ENCODE results near the gene HLA-DMA.
A peak's percentile ranks its signal among the peaks of the same experiment; 100 is the strongest.

HLA-DMA gene

DNA sequence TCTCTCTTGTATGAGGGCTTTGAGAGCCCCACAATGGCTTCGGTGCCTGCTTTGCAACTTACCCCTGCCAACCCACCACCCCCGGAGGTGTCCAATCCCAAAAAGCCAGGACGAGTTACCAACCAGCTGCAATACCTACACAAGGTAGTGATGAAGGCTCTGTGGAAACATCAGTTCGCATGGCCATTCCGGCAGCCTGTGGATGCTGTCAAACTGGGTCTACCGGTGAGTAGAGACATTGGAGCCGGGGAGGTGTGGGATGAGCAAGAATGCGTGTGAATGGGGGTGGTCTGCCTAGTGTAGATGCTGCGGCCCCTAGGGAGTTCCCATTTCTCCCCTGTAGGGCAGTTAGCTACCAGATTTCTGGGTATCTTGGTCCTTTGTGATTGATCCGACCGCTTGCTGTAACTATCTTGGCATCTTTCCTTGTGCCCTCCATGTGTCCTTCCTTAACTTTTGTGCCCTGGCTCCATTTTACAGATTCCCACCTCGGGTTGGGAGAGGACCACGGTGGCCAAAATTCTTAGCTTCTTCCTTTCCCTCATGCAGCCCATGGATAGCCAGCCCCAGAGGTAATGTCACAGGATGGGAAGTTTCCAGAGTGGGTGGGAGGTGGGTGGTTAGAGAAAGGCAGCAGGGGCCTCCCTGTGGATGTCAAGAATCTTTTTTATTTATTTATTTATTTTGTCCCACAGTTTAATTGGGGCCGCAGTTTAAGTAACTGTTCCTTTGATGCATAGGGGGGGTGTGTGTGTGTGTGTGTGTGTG is 21.8 kb upstream of the HLA-DMA start:
- DNase-seq (ENCODE audit: low spot score): no peak

DNA sequence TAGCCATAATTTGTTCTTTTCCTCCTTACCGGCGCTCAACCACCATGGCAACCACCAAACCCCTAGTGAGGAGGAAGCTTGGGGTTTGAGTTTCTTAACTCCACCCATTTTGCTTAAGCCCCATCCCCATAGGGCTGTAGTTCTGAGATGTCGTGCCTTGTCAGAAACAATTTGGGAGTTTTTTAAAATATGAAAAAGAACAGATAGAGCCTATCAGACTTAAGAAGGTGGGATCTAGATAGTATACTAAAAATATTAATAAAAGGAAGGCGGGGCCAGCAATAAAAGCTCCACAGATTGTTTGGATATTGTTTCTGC is 21.1 kb upstream of the HLA-DMA start:
- DNase-seq (ENCODE audit: low spot score): peak; percentile 59

DNA sequence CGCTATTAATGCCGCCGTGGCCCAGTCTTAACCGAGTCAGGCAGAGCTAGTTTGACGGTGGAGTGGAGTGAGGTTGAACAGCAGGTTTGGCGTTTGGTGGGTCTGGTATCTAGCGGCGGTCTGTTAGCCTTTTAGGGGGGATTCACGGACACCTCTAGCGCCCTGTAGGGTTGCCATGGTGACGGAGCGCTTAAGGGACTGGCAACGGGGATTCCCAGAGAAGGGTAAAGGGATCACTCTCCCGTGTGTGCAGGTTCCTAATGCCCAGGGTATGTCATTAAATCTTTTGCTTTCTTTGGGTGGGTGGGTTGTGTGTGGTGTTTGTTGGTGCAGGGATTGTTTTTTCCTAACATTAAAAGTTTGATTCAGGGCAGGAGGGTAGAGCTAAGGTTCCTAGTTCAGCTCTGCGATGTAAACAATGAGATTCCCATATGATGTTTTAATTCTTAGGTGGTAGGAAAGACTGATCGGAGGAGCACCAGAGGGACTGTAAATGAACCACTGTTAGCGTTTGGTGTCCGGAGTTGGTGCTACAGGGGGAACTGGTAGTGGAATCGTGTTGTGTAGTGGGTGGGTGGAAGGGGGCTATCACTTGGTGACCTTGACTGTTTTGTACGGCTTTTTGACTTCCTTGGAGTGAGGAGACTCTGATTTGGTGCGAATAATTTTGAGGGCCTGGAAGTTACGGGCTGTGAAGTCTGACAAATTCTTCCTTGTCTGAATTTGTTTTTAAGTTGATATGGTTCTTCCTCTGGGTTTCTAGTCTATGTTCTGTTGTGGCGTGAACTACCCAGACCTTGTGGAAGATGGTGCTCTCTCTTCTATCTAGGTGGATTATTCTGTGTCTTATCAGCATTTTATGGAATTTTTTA is 20.5 kb upstream of the HLA-DMA start:
- no peak for DNase-seq (ENCODE audit: low spot score)

DNA sequence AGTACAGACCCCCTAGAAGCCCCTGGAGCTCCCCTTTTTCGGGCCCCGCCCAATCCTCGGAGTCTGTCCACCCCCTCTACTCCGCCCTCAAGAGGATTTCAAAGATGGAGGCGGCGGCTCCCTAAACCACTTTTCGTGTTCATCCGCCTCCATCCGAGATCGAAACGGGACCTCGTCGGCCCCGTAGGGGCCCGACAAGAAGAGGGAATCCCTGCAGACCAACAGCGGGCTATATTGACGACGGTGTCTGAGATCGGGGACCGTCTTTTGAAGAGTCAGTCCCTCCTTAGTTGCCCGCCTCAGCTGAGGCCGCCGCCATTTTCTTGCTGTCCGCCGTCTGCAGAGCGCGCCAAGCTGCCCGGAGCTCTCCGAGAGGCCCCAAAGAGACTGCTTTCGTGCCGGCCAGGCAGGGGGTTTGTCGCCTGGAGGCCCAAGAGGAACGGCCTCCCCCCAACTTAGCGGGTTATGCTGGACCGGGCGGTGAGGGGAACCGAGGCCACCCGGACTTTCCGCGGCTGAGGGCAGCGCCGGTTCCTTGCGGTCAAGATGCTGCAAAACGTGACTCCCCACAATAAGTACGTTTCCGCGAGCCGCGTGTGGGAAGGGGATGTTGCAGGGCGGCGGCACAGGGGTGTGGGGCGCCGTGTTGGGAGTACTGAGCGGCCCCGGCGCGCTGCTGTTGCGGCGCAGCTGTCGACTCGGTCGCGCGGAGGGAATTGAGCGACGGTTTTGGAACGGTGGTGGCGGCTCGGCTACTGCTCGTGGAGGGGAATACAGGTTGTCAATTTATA is 19.7 kb upstream of the HLA-DMA start:
- DNase-seq (ENCODE audit: low spot score): no peak

DNA sequence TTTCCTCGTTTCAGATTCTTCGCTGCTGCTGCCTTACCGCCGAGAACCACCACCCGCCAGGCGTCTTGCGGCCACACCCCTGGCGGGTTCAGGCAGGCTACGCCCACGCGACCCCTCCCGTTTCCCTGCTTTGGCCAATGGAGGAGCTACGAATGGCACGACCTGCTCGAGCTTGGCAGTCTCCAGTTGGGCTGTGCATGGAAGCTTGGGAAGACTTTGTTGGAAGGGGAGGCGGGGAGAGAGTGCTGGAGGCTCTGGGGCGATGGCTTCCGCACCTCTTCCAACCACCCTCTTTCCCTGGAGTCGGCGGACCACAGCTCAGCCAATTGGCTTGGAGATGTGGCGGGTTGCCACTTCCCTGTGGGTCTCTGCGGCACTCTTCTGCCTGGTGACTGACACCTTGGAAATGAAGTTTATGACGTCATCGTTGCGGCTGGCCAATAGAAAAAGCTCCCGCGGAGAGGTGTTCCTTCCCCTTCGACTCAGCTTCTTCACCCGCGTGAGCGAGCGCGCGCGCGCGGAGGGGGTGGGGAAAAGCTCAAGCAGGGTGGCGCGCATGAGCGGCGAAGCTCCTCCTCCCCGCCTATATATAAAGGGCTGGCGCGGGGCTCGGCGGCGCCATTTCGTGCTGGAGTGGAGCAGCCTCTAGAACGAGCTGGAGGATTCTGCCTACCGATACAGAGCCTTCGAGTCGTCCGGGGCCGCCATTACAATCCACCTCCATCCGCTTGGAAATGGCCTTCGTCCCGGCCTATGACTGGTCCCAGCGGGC is 18.9 kb upstream of the HLA-DMA start:
- peak; percentile 97 for DNase-seq (ENCODE audit: low spot score)

DNA sequence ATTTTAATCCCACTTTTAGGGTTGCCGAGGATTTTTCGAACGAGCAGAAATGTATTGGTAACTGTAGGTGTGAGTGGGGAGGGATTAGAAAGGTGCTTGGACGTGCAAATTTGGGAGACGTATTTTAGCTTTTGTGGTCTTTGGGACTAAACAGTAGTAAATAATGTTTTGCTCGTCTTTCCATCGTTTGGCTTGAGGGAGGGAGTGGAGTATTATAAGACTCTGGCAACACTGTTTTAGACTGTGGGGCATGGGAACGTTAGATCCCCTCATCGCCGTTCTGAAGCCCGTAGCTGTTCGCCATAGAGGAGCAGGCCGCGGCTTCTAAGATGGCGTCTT is 18.3 kb upstream of the HLA-DMA start:
- no peak for DNase-seq (ENCODE audit: low spot score)

DNA sequence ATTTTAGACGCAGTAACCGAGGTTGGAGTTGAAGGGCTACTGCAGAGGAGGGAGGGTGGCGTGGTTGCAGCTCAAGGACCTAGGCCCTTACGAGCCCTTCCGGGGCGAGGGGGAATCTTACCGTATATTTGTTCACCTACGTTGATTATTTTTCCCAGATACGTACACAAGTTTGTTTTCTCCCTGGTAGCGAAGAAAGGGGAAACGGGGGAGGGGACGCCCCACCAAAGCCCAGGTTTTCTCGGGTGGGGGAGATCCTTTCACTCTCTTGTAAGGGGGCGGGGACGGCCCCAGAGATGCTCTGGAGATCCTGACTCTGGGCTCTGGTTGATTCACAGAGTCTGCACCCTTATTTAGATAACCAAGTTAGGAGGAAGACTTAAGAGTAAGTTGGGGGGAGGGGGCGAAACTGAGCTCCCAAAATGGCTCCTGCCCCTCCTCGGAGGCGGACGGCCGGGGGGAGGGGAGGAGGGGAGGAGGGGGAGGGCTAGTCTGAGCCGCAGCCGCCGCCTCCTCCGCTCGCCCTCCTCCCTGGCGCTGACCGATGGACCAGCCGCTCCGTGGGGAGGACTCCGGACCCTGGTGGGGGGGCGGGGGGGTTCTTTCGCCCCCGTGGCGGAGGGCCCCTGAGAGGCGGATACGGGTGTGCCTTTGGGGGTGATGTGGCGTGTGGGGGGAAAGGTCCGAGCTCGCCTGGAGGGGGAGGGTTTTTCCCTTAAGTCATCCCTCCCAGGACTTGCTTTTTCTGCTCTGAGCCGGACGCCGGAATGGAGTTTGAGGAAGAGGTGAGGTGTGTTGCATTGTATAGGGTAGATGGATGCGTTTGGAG is 17.7 kb upstream of the HLA-DMA start:
- DNase-seq (ENCODE audit: low spot score): peak; percentile 81

DNA sequence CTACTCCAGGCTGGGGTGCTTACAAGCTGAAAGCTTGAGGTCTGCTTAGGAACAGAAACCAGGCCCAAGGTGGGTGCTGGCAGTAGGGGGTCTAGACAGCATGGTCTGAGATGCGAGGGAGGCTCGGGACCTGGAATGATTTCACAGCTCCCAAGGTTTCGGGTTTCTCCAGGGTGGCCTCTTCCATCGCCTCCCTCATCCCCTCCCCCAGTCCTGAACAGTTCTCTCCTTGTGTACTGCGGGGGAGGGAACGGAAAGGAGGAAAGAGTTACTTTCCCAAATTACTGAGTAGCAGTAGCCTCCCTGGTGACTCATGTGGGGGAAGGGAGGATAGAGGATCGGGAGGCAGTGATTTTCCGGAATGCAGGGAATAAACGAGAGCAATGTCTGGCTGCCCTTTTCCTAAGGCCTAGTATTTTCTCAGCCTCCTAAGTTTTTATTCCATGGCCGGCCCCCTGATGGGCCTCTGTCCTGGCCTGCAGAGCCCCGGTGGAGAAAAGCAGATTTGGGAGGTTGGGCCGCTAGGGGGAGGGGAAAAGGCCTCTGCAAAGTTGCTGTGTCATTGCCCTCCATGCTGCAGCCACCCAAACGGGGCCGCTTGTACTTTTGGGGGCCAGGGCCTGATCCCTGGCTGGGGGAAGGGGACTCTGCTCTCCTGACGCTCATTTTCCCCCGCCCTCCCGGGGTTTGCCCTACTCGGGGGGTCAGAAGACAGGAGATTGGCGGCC is 17.0 kb upstream of the HLA-DMA start:
- DNase-seq (ENCODE audit: low spot score): peak; percentile 69

DNA sequence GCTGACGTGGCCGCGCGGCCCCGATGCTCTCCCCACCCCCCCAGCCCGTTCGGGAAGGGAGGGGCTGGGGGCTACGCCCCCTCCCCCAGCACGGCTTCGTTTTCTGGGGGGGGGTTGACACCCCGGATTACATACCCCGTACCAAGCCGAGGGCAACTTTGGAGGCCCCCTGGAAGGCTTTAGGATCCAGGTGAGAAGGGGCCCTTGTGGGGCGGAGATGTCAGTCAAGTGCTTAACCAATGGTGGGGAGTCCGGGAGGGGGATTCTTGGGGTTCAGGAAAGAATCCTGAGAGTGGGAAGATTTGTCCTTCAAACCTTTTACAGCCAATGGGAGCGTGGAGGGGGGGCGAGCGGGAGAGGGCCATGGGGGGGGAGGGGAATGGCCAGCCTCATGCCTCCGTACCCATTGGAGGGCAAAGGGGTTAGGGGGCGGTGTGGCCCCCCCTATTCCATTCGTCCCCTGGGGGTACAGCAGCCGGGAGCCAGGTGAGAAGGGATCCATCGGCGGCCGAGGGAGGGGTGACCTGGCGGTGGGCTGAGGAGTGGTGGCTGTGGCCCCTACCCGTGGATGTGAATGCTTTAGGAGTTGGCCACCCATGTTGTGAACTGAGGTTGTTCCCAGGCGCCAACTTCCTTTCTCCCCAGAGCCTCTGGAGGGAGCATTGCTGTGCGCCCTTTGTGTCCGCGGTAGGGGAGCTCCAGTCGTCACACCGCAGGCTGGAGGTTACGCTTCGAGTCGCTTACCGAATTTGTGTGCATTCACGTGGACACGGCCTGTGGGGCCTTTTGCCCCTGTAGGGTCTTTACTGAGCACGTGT is 16.2 kb upstream of the HLA-DMA start:
- DNase-seq (ENCODE audit: low spot score): peak; percentile 40

DNA sequence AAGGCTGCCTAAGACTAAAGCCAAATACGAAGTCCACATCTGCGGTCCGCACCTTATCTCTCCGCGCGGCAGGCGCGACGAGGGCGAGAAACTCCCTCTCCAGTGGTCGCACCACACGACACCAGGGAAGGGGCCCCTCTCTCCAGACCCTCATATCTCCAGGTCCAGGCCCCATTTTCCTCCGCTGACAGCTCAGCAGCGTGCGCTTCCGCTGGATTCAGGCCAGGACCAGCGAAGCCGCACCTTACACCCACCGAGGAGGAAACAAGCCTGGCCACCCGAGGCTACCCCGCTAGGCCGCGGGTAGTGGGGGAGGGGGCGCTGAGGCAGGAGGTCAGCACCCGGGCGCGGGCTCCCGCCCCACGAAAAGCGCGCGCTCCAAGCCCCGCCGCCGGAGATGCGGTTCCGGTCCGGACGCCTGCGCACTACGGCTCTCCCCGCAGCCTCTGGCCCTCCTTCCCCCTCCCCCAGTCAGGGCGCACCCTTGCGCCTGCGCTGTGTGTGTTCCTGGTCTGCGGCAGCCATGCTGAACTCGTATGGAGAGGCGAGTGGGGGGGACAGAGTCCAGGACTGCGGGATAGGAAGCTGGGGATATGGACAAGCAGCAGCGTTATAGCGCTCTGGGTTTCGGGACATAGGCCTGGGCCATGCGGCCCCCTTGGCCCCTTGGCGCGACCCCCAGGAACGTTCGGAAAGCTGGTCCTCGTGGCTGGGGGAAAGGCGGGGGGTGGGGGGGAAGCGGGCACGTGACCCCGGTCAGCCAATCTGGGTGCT is 15.4 kb upstream of the HLA-DMA start, which contains the start of gene BRD2:
TSS of gene BRD2 (plus strand) at position 502 of the 774 bp plus-strand sequence. CDS start 4,305 bp downstream, outside the sequence.
- peak; percentile 95 for DNase-seq (ENCODE audit: low spot score)

DNA sequence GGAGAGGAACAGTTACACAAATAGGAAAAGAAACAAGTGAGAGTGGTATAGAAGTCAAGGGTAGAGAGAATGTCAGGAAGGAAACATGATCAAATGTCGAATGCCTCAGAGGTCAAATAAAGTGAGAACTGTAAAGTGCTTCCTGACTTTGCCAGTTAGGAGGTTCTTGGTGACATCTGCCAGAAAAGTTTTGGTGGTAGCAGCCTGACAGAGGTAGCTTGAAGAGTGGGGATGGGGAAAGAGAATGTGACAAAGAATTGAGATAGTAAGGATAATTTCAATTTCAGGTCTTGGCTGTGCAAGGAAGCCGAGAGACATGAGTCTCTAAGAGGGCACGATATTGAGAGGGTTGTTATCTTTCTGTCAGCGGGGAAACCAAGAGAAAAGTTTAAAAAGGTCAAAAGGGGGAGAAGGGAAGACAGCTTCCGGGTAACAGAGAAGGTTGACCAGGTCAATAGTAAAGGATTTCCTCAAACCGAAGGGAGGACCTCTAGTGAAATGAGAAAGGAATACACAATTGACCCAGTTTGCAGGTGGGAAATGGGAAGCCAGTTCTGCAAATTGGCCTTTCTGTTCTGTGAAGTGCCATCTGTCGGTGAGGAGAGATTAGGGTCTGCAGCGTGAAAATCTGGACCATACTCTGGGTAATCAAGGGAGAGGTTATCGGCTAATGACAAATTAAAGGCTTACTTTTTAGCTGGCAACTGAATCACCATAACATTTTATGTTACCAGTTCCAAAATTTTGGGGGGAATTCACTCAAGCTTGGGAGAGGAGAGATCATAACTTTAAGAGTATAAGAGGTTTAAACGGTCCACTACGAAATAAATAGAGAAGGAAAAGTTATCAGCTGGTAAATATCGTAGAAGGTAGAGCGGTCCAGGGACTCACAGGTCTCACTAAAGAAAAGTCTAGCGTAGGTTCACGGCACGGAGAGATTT is 14.5 kb upstream of the HLA-DMA start:
- DNase-seq (ENCODE audit: low spot score): no peak

DNA sequence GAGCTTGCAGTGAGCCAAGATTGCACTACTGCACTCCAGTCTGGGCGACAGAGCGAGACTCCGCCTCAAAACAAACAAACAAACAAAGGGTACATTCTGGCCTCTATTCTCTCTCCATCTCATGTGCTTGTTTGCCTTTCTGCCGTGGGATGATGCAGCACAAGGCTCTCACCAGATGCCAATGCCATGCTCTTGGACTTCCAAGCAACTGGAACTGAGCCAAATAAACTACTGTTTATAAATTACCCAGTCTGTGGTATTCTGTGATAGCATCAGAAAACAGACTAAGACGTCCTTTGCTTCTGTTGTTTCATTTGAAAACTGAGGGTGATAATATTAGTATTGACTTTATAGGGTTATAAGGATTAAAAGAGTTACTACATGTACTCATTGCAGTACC is 11.9 kb upstream of the HLA-DMA start:
- DNase-seq (ENCODE audit: low spot score): no peak

DNA sequence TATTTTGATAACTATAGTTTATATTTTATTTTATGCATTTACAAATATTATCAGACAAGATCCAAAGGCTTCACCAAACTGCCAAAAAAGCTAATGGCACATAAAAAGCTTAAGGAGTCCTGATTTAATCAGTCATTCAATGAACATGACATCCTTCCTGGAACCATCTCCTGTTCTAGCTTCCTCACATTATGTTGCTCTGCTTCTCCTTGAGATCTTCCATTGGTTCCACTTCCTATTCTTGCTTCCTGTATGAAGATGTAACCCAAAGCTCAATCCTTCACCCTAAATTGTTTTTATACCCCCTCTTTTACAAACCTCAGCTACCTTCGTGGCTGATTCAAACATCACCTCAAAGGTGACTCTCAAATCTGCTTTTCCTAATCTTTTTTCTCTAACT is 11.0 kb upstream of the HLA-DMA start:
- no peak for DNase-seq (ENCODE audit: low spot score)

DNA sequence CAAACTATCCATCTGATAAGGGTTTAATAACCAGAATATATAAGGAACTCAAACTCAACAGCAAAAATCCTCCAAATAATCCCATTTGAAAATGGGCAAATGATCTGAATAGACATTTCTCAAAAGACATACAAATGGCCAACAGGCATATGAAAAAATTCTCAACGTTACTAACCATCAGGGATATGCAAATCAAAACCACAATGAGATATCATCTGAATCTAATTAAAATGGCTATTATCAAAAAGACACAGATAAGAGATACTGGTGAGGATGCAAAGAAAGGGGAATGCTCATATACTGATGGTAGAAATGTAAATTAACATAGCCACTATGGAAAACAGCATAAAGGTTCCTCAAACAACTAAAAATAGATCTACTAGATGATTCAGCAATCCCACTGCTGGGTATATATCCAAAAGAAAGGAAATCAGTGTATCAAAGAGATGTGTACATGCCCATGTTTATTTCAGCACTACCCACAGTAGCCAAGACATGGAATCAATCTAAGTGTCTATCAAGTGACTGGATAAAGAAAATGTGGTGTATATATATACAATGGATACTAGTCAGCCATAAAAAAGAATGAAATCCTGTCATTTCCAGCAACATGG is 9.4 kb upstream of the HLA-DMA start:
- DNase-seq (ENCODE audit: low spot score): no peak

DNA sequence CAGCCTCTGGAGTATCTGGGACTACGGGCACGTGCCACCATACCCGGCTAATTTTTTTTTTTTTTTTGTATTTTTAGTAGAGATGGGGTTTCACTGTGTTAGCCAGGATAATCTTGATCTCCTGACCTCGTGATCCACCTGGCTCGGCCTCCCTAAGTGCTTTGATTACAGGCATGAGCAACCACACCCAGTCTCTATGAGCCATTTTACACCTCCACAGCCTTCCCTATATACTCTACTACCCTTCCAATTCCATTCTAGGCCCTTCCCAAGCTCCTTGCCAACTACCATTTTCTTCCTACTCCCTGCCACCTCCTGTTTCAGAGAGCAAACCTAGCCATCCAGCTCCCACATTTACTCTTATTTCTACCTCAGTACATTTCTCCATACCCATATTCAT is 7.7 kb upstream of the HLA-DMA start:
- no peak for DNase-seq (ENCODE audit: low spot score)

DNA sequence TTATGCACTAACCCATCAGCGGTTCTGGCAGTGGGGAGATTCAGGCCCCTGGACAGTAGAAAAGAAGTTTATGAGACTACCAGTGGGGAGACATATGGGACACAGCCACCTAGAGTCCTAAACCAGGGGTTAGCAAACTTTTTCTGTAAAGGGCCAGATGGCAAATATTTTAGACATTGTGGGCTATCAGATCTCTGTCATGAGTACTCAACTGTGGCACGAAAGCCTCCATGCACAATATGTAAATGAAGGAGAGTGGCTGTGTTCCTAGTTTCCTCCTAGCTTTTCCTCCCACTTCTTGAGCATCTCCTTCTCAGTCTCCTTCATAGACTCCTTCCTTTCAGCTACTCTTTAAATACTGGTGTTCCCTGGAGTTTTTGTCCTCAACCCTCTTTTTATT is 3.3 kb upstream of the HLA-DMA start:
- no peak for DNase-seq (ENCODE audit: low spot score)

Measured in AG08396 (cell line).